ENCODE results near the gene GFI1B. TPM values are rescaled to one million over a fixed set of nuclear protein-coding genes. Genes with fewer than 3 reads are reported as not detected.
"Not testable (repeated sequence)": the region's sequence is repeated elsewhere in the genome, so short reads cannot be mapped to it uniquely, and the experiment has no call there.

Gene GFI1B
- polyA plus RNA-seq, 2 of the 4 experiments (the other 2 are of a cell fraction), result 0.09 TPM; not detected in 1

GRCh38 chr9:132997591-132997990 is 19.1 kb downstream of the GFI1B start (continued):
- TF ChIP-seq E2F6 (IDR thresholded peaks at IDR 0.05; ENCODE audit: borderline replicate concordance, low read depth), result no peak

- POLR2A ChIA-PET; H3K4me1 ChIP-seq; DNase-seq (ENCODE audit: low read depth in 1 of 2, low spot score in 1 of 2); H3K27ac ChIP-seq; H3K9me3 ChIP-seq; H3K4me3 ChIP-seq; ATAC-seq; H3K4me2 ChIP-seq; FAIRE-seq: not testable (repeated sequence)
- WGBS (ENCODE audit: missing lambda C conversion rate), result 52% methylated on average over 3 of the region's 4 CpGs
- CTCF ChIA-PET, result interaction anchor here (1.0 to 2.5 kb wide), 2 partner anchors 22 to 24 kb away, joined by 4 to 8 read pairs; no protein-coding TSS in a partner anchor
These were observed 19.7 kb downstream of the GFI1B start for GRCh38 chr9:132998221-132998620.

GRCh38 chr9:132998831-132999635 is 20.5 kb downstream of the GFI1B start:
- DNase-seq (ENCODE audit: low read depth in 1 of 2, low spot score in 1 of 2), result no peak
- H3K9me3 ChIP-seq, result no peaks in the 10 kb centered on the region
- peak; percentile 9 to 15; a peak in 2 of 6 replicates for ATAC-seq
- POLR2A ChIA-PET, result no interaction called here
- H3K4me1 ChIP-seq, result no peaks in the 10 kb centered on the region
- H3K4me2 ChIP-seq, result no peak overlapping the region
- CTCF ChIA-PET, result interaction anchor here (0.7 to 2.5 kb wide), 4 partner anchors 23 to 26 kb away, joined by 3 to 8 read pairs (median 4); no protein-coding TSS in a partner anchor
- no peak for TF ChIP-seq BHLHE40 (IDR thresholded peaks at IDR 0.05; ENCODE audit: low read depth, low read length)
- TF ChIP-seq JUN (IDR thresholded peaks at IDR 0.05), result no peak
- TF ChIP-seq GATA3 (IDR thresholded peaks at IDR 0.05; ENCODE audit: borderline replicate concordance), result no peak
- no peak for TF ChIP-seq KDM1A (IDR thresholded peaks at IDR 0.05; ENCODE audit: low read depth)
- no peak for TF ChIP-seq JUNB (IDR thresholded peaks at IDR 0.05)
- TF ChIP-seq CBX2 (IDR thresholded peaks at IDR 0.05; ENCODE audit: borderline replicate concordance, low read depth), result no peak
- no peak for TF ChIP-seq MYC (IDR thresholded peaks at IDR 0.05; ENCODE audit: borderline replicate concordance, low read length)
- TF ChIP-seq TP53 (CRISPR knock-in tag; IDR thresholded peaks at IDR 0.05), result no peak
- no peak for TF ChIP-seq CHD2 (IDR thresholded peaks at IDR 0.05; ENCODE audit: low read length, partially characterized antibody)
- TF ChIP-seq EHF (CRISPR knock-in tag; IDR thresholded peaks at IDR 0.05), result no peak
- no peak for TF ChIP-seq BCL3 (IDR thresholded peaks at IDR 0.05)
- TF ChIP-seq TFCP2L1 (CRISPR knock-in tag; IDR thresholded peaks at IDR 0.05), result no peak
- no peak for TF ChIP-seq ZFP36 (IDR thresholded peaks at IDR 0.05; ENCODE audit: borderline replicate concordance, partially characterized antibody)
- TF ChIP-seq REST (IDR thresholded peaks at IDR 0.05), result no peak
- no peak for TF ChIP-seq FOXS1 (CRISPR knock-in tag; IDR thresholded peaks at IDR 0.05)
- TF ChIP-seq CEBPB (IDR thresholded peaks at IDR 0.05), result no peak
- TF ChIP-seq ZNF302 (CRISPR knock-in tag; IDR thresholded peaks at IDR 0.05), result no peak
- TF ChIP-seq ATOH8 (CRISPR knock-in tag; IDR thresholded peaks at IDR 0.05; ENCODE audit: low read depth), result no peak
- no peak overlapping the region for H3K4me3 ChIP-seq
- no peak overlapping the region for H3K27ac ChIP-seq
- FAIRE-seq, result no peak
- WGBS (ENCODE audit: missing lambda C conversion rate), result 48% methylated on average over 15 of the region's 18 CpGs
